ENCODE data around the gene TAL2.

DNA sequence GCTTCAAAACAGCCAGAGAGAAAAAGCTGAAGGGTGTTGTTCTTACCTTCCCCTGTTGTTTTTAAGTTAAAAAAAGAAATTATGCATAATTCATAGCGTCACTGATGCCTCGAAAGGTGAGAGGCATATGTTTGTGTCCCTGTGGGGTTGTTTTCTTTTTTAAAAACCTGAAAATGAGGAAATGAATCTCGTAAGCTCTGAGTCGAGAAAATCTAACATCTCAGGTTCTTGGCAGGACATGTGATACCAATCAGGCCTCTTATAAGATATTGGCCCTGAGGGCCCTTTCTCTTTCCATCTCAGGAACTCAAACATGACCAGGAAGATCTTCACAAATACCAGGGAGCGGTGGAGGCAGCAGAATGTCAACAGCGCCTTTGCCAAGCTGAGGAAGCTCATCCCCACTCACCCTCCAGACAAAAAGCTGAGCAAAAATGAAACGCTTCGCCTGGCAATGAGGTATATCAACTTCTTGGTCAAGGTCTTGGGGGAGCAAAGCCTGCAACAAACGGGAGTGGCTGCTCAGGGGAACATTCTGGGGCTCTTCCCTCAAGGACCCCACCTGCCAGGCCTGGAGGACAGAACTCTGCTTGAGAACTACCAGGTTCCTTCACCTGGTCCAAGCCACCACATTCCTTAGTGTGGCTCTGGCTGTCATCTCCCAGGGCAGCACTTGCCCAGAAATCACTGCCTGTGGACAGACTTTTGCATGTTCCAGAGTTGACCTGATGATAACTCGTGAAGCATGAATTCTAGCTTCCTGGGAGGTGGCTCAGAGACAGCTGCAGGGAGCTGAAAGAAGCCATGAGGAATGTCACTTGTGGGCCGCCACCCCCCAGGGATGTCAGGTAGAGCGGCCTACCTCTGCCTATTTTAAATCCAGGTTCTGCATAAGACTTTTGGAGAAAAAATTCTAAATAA is at the start of gene TAL2:
- TF ChIP-seq, protein P1, sequence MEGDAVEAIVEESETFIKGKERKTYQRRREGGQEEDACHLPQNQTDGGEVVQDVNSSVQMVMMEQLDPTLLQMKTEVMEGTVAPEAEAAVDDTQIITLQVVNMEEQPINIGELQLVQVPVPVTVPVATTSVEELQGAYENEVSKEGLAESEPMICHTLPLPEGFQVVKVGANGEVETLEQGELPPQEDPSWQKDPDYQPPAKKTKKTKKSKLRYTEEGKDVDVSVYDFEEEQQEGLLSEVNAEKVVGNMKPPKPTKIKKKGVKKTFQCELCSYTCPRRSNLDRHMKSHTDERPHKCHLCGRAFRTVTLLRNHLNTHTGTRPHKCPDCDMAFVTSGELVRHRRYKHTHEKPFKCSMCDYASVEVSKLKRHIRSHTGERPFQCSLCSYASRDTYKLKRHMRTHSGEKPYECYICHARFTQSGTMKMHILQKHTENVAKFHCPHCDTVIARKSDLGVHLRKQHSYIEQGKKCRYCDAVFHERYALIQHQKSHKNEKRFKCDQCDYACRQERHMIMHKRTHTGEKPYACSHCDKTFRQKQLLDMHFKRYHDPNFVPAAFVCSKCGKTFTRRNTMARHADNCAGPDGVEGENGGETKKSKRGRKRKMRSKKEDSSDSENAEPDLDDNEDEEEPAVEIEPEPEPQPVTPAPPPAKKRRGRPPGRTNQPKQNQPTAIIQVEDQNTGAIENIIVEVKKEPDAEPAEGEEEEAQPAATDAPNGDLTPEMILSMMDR (IDR thresholded peaks at IDR 0.05), result no peak
- TF ChIP-seq POLR2AphosphoS5 (IDR thresholded peaks at IDR 0.05; ENCODE audit: low read depth, low read length) (no peak), SIN3A (IDR thresholded peaks at IDR 0.05; ENCODE audit: borderline replicate concordance, insufficient read depth, low read depth, low read length) (no peak), TCF7L2 (IDR thresholded peaks at IDR 0.05; ENCODE audit: low read depth, low read length) (no peak)
- TF ChIP-seq, protein P2, sequence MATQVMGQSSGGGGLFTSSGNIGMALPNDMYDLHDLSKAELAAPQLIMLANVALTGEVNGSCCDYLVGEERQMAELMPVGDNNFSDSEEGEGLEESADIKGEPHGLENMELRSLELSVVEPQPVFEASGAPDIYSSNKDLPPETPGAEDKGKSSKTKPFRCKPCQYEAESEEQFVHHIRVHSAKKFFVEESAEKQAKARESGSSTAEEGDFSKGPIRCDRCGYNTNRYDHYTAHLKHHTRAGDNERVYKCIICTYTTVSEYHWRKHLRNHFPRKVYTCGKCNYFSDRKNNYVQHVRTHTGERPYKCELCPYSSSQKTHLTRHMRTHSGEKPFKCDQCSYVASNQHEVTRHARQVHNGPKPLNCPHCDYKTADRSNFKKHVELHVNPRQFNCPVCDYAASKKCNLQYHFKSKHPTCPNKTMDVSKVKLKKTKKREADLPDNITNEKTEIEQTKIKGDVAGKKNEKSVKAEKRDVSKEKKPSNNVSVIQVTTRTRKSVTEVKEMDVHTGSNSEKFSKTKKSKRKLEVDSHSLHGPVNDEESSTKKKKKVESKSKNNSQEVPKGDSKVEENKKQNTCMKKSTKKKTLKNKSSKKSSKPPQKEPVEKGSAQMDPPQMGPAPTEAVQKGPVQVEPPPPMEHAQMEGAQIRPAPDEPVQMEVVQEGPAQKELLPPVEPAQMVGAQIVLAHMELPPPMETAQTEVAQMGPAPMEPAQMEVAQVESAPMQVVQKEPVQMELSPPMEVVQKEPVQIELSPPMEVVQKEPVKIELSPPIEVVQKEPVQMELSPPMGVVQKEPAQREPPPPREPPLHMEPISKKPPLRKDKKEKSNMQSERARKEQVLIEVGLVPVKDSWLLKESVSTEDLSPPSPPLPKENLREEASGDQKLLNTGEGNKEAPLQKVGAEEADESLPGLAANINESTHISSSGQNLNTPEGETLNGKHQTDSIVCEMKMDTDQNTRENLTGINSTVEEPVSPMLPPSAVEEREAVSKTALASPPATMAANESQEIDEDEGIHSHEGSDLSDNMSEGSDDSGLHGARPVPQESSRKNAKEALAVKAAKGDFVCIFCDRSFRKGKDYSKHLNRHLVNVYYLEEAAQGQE (IDR thresholded peaks at IDR 0.05; ENCODE audit: insufficient read depth in 1 of 2, low read depth in 2 of 2, low read length in 1 of 2), result no peak

All from Panc1 (cell line).